H1 (cell line): Measurements from ENCODE around the gene CABP5. TPM values are rescaled to one million over a fixed set of nuclear protein-coding genes. Genes with fewer than 3 reads are reported as not detected.

Source experiments
- CTCF ChIA-PET: fragments of 300-600 bp; sonication (Branson Sonifier 250); formaldehyde crosslinking; loops from one replicate; lab custom pipeline; 2021; ENCODE audit not compliant: partially characterized antibody; lab: Charles Lee
- POLR2A ChIA-PET: fragments of 300-600 bp; sonication (Branson Sonifier 250); formaldehyde crosslinking; loops from one replicate; lab custom pipeline; 2021; ENCODE audit warnings: inconsistent platforms; ENCODE audit not compliant: partially characterized antibody; lab: Charles Lee
- DNase-seq, 2 experiments: peaks; one replicate each; pipeline versions ENCODE4 v3.0.0 to v3.0.0-alpha.2; 2010 to 2022; ENCODE audit warnings: low spot score in 2 of 2, low read depth in 1 of 2, mixed read lengths in 1 of 2
- FAIRE-seq: peaks from 2 replicates; lab custom pipeline; 2011; peaks lifted over from hg19 to GRCh38; lab: Jason Lieb, UNC
- H2AFZ ChIP-seq: 2 replicates; pipeline ENCODE4 v1.8.1; 2012; ENCODE audit warnings: low read length, inconsistent platforms
- H2AK5ac ChIP-seq: 2 replicates; pipeline ENCODE4 v1.6.1; 2013; ENCODE audit warnings: low read depth, low read length
- H2BK120ac ChIP-seq: replicated peaks from 2 replicates; pipeline ENCODE3; 2013; ENCODE audit warnings: low read depth, low read length, inconsistent platforms
- H2BK12ac ChIP-seq: 2 replicates; pipeline ENCODE4 v1.6.1; 2013; ENCODE audit warnings: low read depth, low read length
- H2BK15ac ChIP-seq: 2 replicates; pipeline ENCODE4 v1.6.1; 2013; ENCODE audit warnings: low read length
- H2BK20ac ChIP-seq: 2 replicates; pipeline ENCODE4 v1.6.1; 2013; ENCODE audit warnings: low read length
- H2BK5ac ChIP-seq: 2 replicates; pipeline ENCODE4 v1.6.1; 2013; ENCODE audit warnings: low read depth, low read length
- H3K14ac ChIP-seq: 2 replicates; pipeline ENCODE4 v1.6.1; 2013; ENCODE audit warnings: inconsistent platforms; ENCODE audit not compliant: insufficient read length
- H3K18ac ChIP-seq: 2 replicates; pipeline ENCODE4 v1.6.1; 2013; ENCODE audit warnings: low read length; ENCODE audit errors: extremely low read depth
- H3K23ac ChIP-seq: 2 replicates; pipeline ENCODE4 v1.6.1; 2013; ENCODE audit warnings: inconsistent platforms; ENCODE audit not compliant: insufficient read length
- H3K23me2 ChIP-seq: 2 replicates; pipeline ENCODE4 v1.6.1; 2013; ENCODE audit warnings: low read depth, low read length
- H3K27ac ChIP-seq: 2 replicates; pipeline ENCODE4 v1.6.1; 2011; ENCODE audit warnings: low read depth, low read length, inconsistent platforms
- H3K27me3 ChIP-seq, 4 experiments: replicated peaks in 1 of 4; 1 replicate in 1 of 4; 2 replicates in 3 of 4; pipeline versions ENCODE4 v1.6.1 to v1.8.1; 2011 to 2013; ENCODE audit warnings: low read length in 3 of 4, mild to moderate bottlenecking in 3 of 4, inconsistent platforms in 2 of 4, mixed read lengths in 2 of 4, moderate library complexity in 1 of 4; ENCODE audit not compliant: control insufficient read depth in 3 of 4, insufficient read depth in 3 of 4; ENCODE audit errors: extremely low read depth in 1 of 4
- H3K36me3 ChIP-seq, 4 experiments: 2 replicates each; pipeline versions ENCODE4 v1.6.1 to v1.8.1; 2011 to 2013; ENCODE audit warnings: mild to moderate bottlenecking in 4 of 4, low read length in 3 of 4, moderate library complexity in 2 of 4, control low read depth in 1 of 4, inconsistent platforms in 1 of 4; ENCODE audit not compliant: insufficient read depth in 4 of 4, control insufficient read depth in 2 of 4
- H3K4ac ChIP-seq: replicated peaks from 2 replicates; pipeline ENCODE3; 2013; ENCODE audit warnings: low read length, low read depth, mixed read lengths, inconsistent platforms; ENCODE audit not compliant: insufficient read length
- H3K4me1 ChIP-seq, 4 experiments: replicated peaks in 1 of 4; 1 replicate in 1 of 4; 2 replicates in 3 of 4; pipeline versions ENCODE4 v1.6.1 to v1.8.1; 2011 to 2013; ENCODE audit warnings: low read length in 3 of 4, inconsistent platforms in 2 of 4, mixed read lengths in 1 of 4; ENCODE audit not compliant: insufficient read depth in 4 of 4, control insufficient read depth in 3 of 4
- H3K4me2 ChIP-seq, 2 experiments: 2 replicates each; pipeline versions ENCODE4 v1.6.1 to v1.8.1; 2011 to 2013; ENCODE audit warnings: low read depth in 2 of 2, low read length in 2 of 2, control low read depth in 1 of 2, inconsistent platforms in 1 of 2, mild to moderate bottlenecking in 1 of 2; ENCODE audit not compliant: insufficient read depth in 1 of 2
- H3K4me3 ChIP-seq, 4 experiments: fragments of 200-600, 300-600 bp in 1 of 4; sonication (generic), shearing (Covaris generic), sonication (Bioruptor Twin) in 1 of 4; 2 replicates each; pipeline versions ENCODE4 v1.5.1 to v1.8.1; 2011 to 2016; ENCODE audit warnings: low read length in 4 of 4, low read depth in 3 of 4, control low read depth in 2 of 4, inconsistent platforms in 2 of 4, mild to moderate bottlenecking in 2 of 4, mixed read lengths in 1 of 4, moderate library complexity in 1 of 4; ENCODE audit not compliant: insufficient read depth in 2 of 4; ENCODE audit errors: extremely low read depth in 1 of 4
- H3K56ac ChIP-seq: replicated peaks from 2 replicates; pipeline ENCODE3; 2013; ENCODE audit warnings: low read depth, mild to moderate bottlenecking, mixed read lengths, low read length, inconsistent platforms; ENCODE audit not compliant: insufficient read length
- H3K79me1 ChIP-seq: 2 replicates; pipeline ENCODE4 v1.6.1; 2013; ENCODE audit warnings: low read depth, low read length, control low read depth
- H3K79me2 ChIP-seq, 2 experiments: 2 replicates each; pipeline versions ENCODE4 v1.6.1 to v1.8.1; 2012 to 2013; ENCODE audit warnings: low read length in 2 of 2, mild to moderate bottlenecking in 2 of 2, inconsistent platforms in 1 of 2; ENCODE audit not compliant: insufficient read depth in 2 of 2, control insufficient read depth in 1 of 2
- H3K9ac ChIP-seq, 4 experiments: replicated peaks in 1 of 4; 1 replicate in 1 of 4; 2 replicates in 3 of 4; pipeline versions ENCODE4 v1.6.1 to v1.8.1; 2011 to 2013; ENCODE audit warnings: low read depth in 3 of 4, low read length in 3 of 4, control low read depth in 2 of 4, mild to moderate bottlenecking in 2 of 4, moderate library complexity in 2 of 4, inconsistent platforms in 1 of 4; ENCODE audit errors: extremely low read depth in 1 of 4
- H3K9me3 ChIP-seq, 2 experiments: 2 replicates each; pipeline versions ENCODE4 v1.6.1 to v1.8.1; 2012 to 2013; ENCODE audit warnings: mild to moderate bottlenecking in 2 of 2, moderate library complexity in 2 of 2, control low read depth in 1 of 2, inconsistent platforms in 1 of 2, low read depth in 1 of 2, low read length in 1 of 2, mixed read lengths in 1 of 2; ENCODE audit not compliant: insufficient read depth in 2 of 2
- H4K20me1 ChIP-seq, 2 experiments: replicated peaks in 1 of 2; 2 replicates each; pipeline versions ENCODE3 to v1.8.1; 2011 to 2013; ENCODE audit warnings: inconsistent platforms in 2 of 2, low read length in 2 of 2, mild to moderate bottlenecking in 1 of 2; ENCODE audit not compliant: insufficient read depth in 2 of 2, control insufficient read depth in 1 of 2
- H4K5ac ChIP-seq: 2 replicates; pipeline ENCODE4 v1.6.1; 2013; ENCODE audit warnings: low read length, low read depth, mixed read lengths, inconsistent platforms; ENCODE audit not compliant: insufficient read length
- H4K8ac ChIP-seq: 2 replicates; pipeline ENCODE4 v1.8.0; 2013; ENCODE audit warnings: mild to moderate bottlenecking, moderate library complexity, low read length, inconsistent platforms; ENCODE audit not compliant: insufficient read depth; ENCODE audit errors: extremely low read depth
- H4K91ac ChIP-seq: replicated peaks from 2 replicates; pipeline ENCODE3; 2013; ENCODE audit warnings: low read length, mixed read lengths, inconsistent platforms; ENCODE audit not compliant: insufficient read length
- EZH2 ChIP-seq: fragments of 200-600 bp; sonication (generic); IDR thresholded peaks from 2 replicates; pipeline ENCODE4 v1.7.1; 2012; ENCODE audit warnings: low read depth, mild to moderate bottlenecking, moderate library complexity, low read length, inconsistent platforms; ENCODE audit not compliant: severe bottlenecking
- PHF8 ChIP-seq: fragments of 200-600 bp; sonication (generic); conservative IDR thresholded peaks from 2 replicates; pipeline ENCODE4 v1.7.1; 2012; ENCODE audit warnings: low read depth, mild to moderate bottlenecking, inconsistent platforms, low read length, moderate library complexity
- WGBS, 2 experiments: shearing (Covaris generic) in 1 of 2; methylation state at CpG; one replicate each; pipeline versions ENCODE4 v1.1.6 to v1.1.7; 2013 to 2015; ENCODE audit warnings: low lambda C conversion rate in 2 of 2, mixed read lengths in 2 of 2, inconsistent platforms in 1 of 2, low coverage in 1 of 2, missing lambda C conversion rate in 1 of 2; ENCODE audit not compliant: insufficient replicate concordance in 2 of 2, insufficient coverage in 1 of 2, insufficient read length in 1 of 2; ENCODE audit errors: extremely low coverage in 1 of 2, missing lambda C conversion rate in 1 of 2; 5-methylcytosine and 5-hydroxymethylcytosine counted together
- polyA plus RNA-seq, 7 experiments: library from polyadenylated mRNA; depleted of rRNA in 3 of 7; stranded (reverse) in 5 of 7; unstranded in 2 of 7; fragments of >200 nt in 5 of 7; fragments of 200-250 nt in 2 of 7; gene quantifications; 1 replicate in 5 of 7; 2 replicates in 1 of 7; 4 replicates in 1 of 7; pipeline versions ENCODE4 v1.2.1 to v1.2.3, GENCODE V29; 2011 to 2013; ENCODE audit warnings: missing spikeins in 2 of 7, mixed read lengths in 2 of 7
- total RNA-seq: library from RNA; stranded (reverse); fragmentation: NEBNext Ultra II Directional; extraction: Animal tissue kit (Norgen Biotek cat#: 25700); gene quantifications from 2 replicates; pipeline ENCODE4 v1.2.1, GENCODE V29; 2021

CABP5 gene
- total and polyA plus RNA-seq, 2 of the 8 experiments (the other 6 are each of a cell fraction or from before 2014, with no cell fraction given), result not detected

DNA sequence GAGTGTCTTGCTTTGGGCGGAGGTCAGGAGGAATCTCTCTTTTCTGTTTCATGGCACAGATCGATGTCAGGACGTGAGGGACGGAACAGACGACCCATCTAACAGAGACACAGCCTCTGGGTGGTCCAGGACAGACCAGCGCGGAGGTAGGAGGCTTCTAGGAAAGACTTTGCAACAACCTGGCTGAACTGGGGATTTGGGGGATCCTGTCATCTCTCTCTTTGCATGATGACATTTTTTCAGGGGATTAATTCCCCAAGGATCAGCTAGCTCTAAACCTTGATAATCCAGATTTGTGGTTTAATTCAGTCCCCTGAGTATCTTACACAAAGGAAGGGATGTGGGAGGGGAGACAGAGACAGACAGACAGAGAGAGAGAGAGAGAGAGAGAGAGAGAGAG lies 14.4 kb downstream of the CABP5 start:
- no peak overlapping the region for H2BK5ac ChIP-seq
- no peak overlapping the region for H2BK20ac ChIP-seq
- no peak overlapping the region for H2BK12ac ChIP-seq
- no peak overlapping the region for H3K4me2 ChIP-seq
- no peak overlapping the region for H3K18ac ChIP-seq
- H4K5ac ChIP-seq, result no peak overlapping the region
- no peak overlapping the region for H3K4me3 ChIP-seq
- H3K27ac ChIP-seq, result no peak overlapping the region
- no peaks in the 10 kb centered on the region for H3K23me2 ChIP-seq
- H4K8ac ChIP-seq, result no peak overlapping the region
- DNase-seq, result no peak
- H3K4me1 ChIP-seq, result no peaks in the 10 kb centered on the region
- H3K14ac ChIP-seq, result no peak overlapping the region
- H3K4ac ChIP-seq, result no peak overlapping the region
- H3K9ac ChIP-seq, result no peak overlapping the region
- no peaks in the 10 kb centered on the region for H4K20me1 ChIP-seq
- H3K79me2 ChIP-seq, result no peaks in the 10 kb centered on the region
- H2BK15ac ChIP-seq, result no peak overlapping the region
- no peak overlapping the region for H3K56ac ChIP-seq
- ChIA-PET CTCF (interaction anchor here (1.2 to 1.7 kb wide), 4 partner anchors 10 to 73 kb away, joined by 4 to 9 read pairs (median 6); no protein-coding TSS in a partner anchor), POLR2A (interaction anchor here (0.6 kb wide), 1 partner anchor 142 kb away, joined by 3 read pairs; no protein-coding TSS in a partner anchor)
- H3K79me1 ChIP-seq, result no peaks in the 10 kb centered on the region
- no peak for FAIRE-seq
- peak overlapping the region; percentile 51; the same call in 1 of the 2 replicates for H2AFZ ChIP-seq
- H3K27me3 ChIP-seq, result no peaks in the 10 kb centered on the region
- 89% methylated on average over 7 of the region's 7 CpGs; no CpG with 5 or more reads in 1 of the 2 experiments for WGBS, 2 experiments
- H2BK120ac ChIP-seq, result no peak overlapping the region
- no peak overlapping the region for H2AK5ac ChIP-seq
- no peak overlapping the region for H4K91ac ChIP-seq
- H3K23ac ChIP-seq, result no peak overlapping the region
- no peaks in the 10 kb centered on the region for H3K36me3 ChIP-seq
- TF ChIP-seq EZH2, result no peak
- no peak for TF ChIP-seq PHF8
- no peaks in the 10 kb centered on the region for H3K9me3 ChIP-seq
